Hepatocyte (in vitro differentiated cells): ENCODE measurements around the gene UQCC2. TPM values are rescaled to one million over a fixed set of nuclear protein-coding genes. Genes with fewer than 3 reads are reported as not detected.

Source experiments
- DNase-seq: peaks from one replicate; pipeline ENCODE4 v3.0.0-alpha.2; 2016; ENCODE audit warnings: low spot score
- H2AFZ ChIP-seq: fragments of 200-600 bp; sonication (generic); 2 replicates; pipeline ENCODE4 v1.6.0; 2016; ENCODE audit warnings: antibody characterized with exemption, mild to moderate bottlenecking
- H3K27ac ChIP-seq: fragments of 200-600 bp; sonication (generic); 2 replicates; pipeline ENCODE4 v1.5.1; 2016; ENCODE audit warnings: mild to moderate bottlenecking
- H3K27me3 ChIP-seq: fragments of 200-600 bp; sonication (generic); 2 replicates; pipeline ENCODE4 v1.6.1; 2016
- H3K36me3 ChIP-seq: fragments of 200-600 bp; sonication (generic); replicated peaks from 2 replicates; pipeline ENCODE4 v1.5.1; 2016; ENCODE audit warnings: low read depth; ENCODE audit not compliant: insufficient read depth
- H3K4me1 ChIP-seq: fragments of 200-600 bp; sonication (generic); 2 replicates; pipeline ENCODE4 v1.5.1; 2016; ENCODE audit warnings: mild to moderate bottlenecking, moderate library complexity; ENCODE audit not compliant: insufficient read depth
- H3K4me2 ChIP-seq: fragments of 200-600 bp; sonication (generic); 2 replicates; pipeline ENCODE4 v1.6.0; 2016
- H3K4me3 ChIP-seq: fragments of 200-600 bp; sonication (generic); 2 replicates; pipeline ENCODE4 v1.5.1; 2016; ENCODE audit warnings: mild to moderate bottlenecking
- H3K79me2 ChIP-seq: fragments of 200-600 bp; sonication (generic); 2 replicates; pipeline ENCODE4 v1.6.0; 2017; ENCODE audit warnings: mild to moderate bottlenecking
- H3K9me2 ChIP-seq: fragments of 200-600 bp; sonication (generic); replicated peaks from 2 replicates; pipeline ENCODE4 v1.6.0; 2017; ENCODE audit warnings: mild to moderate bottlenecking; ENCODE audit not compliant: insufficient read depth
- H3K9me3 ChIP-seq: fragments of 200-600 bp; sonication (generic); 2 replicates; pipeline ENCODE4 v1.5.1; 2016; ENCODE audit warnings: low read depth, mild to moderate bottlenecking
- H4K20me1 ChIP-seq: fragments of 200-600 bp; sonication (generic); 2 replicates; pipeline ENCODE4 v1.6.0; 2016; ENCODE audit warnings: mild to moderate bottlenecking; ENCODE audit not compliant: insufficient read depth, poor library complexity, severe bottlenecking
- EZH2 ChIP-seq: fragments of 200-600 bp; sonication (generic); IDR thresholded peaks from 2 replicates; pipeline ENCODE4 v1.6.1; 2016; ENCODE audit warnings: antibody characterized with exemption, mild to moderate bottlenecking, borderline replicate concordance
- EZH2phosphoT487 ChIP-seq: fragments of 200-600 bp; sonication (generic); IDR thresholded peaks from one replicate; pipeline ENCODE4 v1.6.1; 2018; ENCODE audit warnings: antibody characterized with exemption, mild to moderate bottlenecking, low read depth, moderate library complexity; ENCODE audit not compliant: unreplicated experiment, severe bottlenecking
- WGBS: methylation state at CpG from one replicate; pipeline ENCODE4 v1.1.6; 2016; ENCODE audit warnings: low lambda C conversion rate; ENCODE audit errors: missing lambda C conversion rate; 5-methylcytosine and 5-hydroxymethylcytosine counted together
- polyA plus RNA-seq: library from polyadenylated mRNA; unstranded; fragments of >200 nt; fragmentation: Nextera tagmentation; extraction: Ambion mirVana; gene quantifications from 2 replicates; pipeline ENCODE4 v1.2.1, GENCODE V29; 2016
- total RNA-seq: library from RNA; depleted of rRNA; stranded (reverse); fragments of >200 nt; gene quantifications from 2 replicates; pipeline ENCODE4 v1.2.3, GENCODE V29; 2014
- TF ChIP-seq, protein P1 (sequence below): fragments of 200-600 bp; sonication (generic); IDR thresholded peaks from 2 replicates; pipeline ENCODE4 v1.5.1; 2016; ENCODE audit warnings: antibody characterized with exemption, mild to moderate bottlenecking; ENCODE audit not compliant: poor library complexity

UQCC2 gene
- total and polyA plus RNA-seq, 2 experiments from 2014 or later: 44.7 to 151 TPM

DNA sequence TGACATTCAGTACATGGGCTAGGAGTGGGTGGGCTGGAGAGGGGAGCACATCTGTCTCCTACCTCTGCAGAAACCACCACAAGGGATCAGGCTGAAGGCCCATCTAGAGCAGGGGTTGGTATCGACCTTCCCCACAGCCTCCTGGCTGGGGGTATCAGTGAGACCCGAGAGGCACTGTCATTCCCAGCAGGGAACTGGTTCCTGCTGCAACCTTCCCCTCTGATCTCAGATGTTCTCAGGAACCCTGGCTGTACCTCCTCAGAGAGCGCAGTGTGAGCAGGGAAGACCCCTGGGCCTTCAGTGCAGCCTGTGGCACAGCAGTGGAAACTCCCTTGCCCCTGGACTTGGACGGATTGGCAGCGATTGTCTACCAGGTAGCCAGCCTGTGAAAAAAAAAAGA lies 27.4 kb upstream of the UQCC2 start:
- no peaks in the 10 kb centered on the region for H4K20me1 ChIP-seq
- no peaks in the 10 kb centered on the region for H3K27me3 ChIP-seq
- H3K4me2 ChIP-seq: no peak overlapping the region
- no peaks in the 10 kb centered on the region for H3K36me3 ChIP-seq
- WGBS: 87% methylated on average over 5 of the region's 5 CpGs
- H3K9me2 ChIP-seq: no peaks in the 10 kb centered on the region
- TF ChIP-seq, protein P1, sequence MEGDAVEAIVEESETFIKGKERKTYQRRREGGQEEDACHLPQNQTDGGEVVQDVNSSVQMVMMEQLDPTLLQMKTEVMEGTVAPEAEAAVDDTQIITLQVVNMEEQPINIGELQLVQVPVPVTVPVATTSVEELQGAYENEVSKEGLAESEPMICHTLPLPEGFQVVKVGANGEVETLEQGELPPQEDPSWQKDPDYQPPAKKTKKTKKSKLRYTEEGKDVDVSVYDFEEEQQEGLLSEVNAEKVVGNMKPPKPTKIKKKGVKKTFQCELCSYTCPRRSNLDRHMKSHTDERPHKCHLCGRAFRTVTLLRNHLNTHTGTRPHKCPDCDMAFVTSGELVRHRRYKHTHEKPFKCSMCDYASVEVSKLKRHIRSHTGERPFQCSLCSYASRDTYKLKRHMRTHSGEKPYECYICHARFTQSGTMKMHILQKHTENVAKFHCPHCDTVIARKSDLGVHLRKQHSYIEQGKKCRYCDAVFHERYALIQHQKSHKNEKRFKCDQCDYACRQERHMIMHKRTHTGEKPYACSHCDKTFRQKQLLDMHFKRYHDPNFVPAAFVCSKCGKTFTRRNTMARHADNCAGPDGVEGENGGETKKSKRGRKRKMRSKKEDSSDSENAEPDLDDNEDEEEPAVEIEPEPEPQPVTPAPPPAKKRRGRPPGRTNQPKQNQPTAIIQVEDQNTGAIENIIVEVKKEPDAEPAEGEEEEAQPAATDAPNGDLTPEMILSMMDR: no peak
- TF ChIP-seq EZH2 (no peak), EZH2phosphoT487 (no peak)
- H3K9me3 ChIP-seq: no peaks in the 10 kb centered on the region
- no peak overlapping the region for H3K4me3 ChIP-seq
- H3K27ac ChIP-seq: no peak overlapping the region
- H3K79me2 ChIP-seq: peaks cover 2% of the 10 kb centered on the region
- peaks cover 27% of the 10 kb centered on the region for H3K4me1 ChIP-seq
- no peak overlapping the region for H2AFZ ChIP-seq
- no peak for DNase-seq

DNA sequence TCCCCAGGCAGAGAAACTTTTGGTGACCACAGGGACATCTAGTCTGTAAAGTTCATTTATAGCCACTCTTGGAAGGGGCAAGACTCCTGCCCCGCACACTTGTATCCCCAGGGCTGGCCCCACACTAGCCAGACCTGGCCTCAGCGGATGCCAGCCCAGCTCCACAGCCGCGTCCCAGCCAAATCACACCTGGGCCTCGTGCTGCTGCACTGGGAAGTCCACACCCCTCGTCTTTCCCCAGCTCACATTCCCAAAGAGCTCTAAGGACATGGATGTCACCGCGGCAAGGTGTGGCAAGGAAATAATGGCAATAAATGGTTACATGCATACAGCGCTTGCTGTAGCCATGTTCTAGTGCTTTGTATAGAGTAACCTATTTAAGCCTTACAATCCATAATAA lies 26.7 kb upstream of the UQCC2 start:
- TF ChIP-seq, protein P1: no peak
- TF ChIP-seq EZH2phosphoT487: no peak
- no peak for TF ChIP-seq EZH2
- no peak overlapping the region for H3K4me2 ChIP-seq
- no peaks in the 10 kb centered on the region for H4K20me1 ChIP-seq
- no peak overlapping the region for H2AFZ ChIP-seq
- 92% methylated on average over 9 of the region's 9 CpGs for WGBS
- H3K27ac ChIP-seq: no peak overlapping the region
- H3K4me3 ChIP-seq: no peak overlapping the region
- no peak for DNase-seq
- H3K9me3 ChIP-seq: no peaks in the 10 kb centered on the region
- no peaks in the 10 kb centered on the region for H3K27me3 ChIP-seq
- H3K9me2 ChIP-seq: no peaks in the 10 kb centered on the region
- peaks cover 22% of the 10 kb centered on the region for H3K4me1 ChIP-seq
- no peaks in the 10 kb centered on the region for H3K79me2 ChIP-seq
- no peaks in the 10 kb centered on the region for H3K36me3 ChIP-seq

DNA sequence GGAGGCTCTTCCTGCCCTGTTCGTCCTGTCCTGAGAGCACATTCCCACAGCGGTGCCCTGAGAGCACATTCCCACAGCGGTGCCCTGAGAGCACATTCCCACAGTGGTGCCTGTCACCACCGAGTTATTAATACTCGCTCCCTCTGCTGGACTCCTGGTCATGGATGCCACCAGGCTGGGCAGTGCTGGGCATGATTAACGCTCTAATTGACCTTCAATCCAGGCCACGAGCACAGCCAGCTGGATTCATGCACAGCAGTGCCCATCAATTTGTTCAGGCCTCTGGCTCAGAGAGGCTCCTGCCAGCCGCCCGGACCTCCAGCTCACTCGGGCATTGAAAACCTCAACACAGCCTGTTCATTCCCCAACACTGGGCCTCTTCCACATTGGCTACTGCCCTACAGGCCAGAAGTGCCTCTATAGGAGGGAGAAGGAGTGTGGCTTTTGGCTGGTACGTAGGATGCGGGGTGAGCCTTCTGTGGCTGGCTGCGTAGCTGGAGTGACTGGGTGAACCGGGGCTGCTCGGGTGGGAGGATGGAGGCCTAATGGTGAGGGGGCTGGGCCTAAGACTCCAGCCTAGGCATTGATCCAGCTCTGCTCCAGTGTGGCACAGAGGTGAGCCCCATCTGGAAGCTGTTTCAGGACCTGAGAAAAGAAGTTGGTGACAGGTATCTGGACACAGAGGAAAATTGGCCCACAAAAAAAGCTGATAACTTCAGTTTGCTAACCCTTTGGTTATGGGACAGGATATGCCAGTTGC lies 25.9 kb upstream of the UQCC2 start:
- 89% methylated on average over 15 of the region's 15 CpGs for WGBS
- Histone ChIP-seq H3K4me1 (peaks cover 16% of the 10 kb centered on the region), H3K36me3 (no peaks in the 10 kb centered on the region), H4K20me1 (no peaks in the 10 kb centered on the region), H3K9me2 (no peaks in the 10 kb centered on the region), H3K27ac (no peak overlapping the region), H3K4me3 (no peak overlapping the region), H2AFZ (no peak overlapping the region), H3K79me2 (no peaks in the 10 kb centered on the region), H3K4me2 (no peak overlapping the region), H3K27me3 (no peaks in the 10 kb centered on the region), H3K9me3 (no peaks in the 10 kb centered on the region)
- TF ChIP-seq, protein P1: no peak
- no peak for TF ChIP-seq EZH2phosphoT487
- TF ChIP-seq EZH2: no peak
- DNase-seq: no peak
